GM18508 (cell line): ENCODE data around the gene PIWIL4.
"Not testable (repeated sequence)": the region's sequence is repeated elsewhere in the genome, so short reads cannot be mapped to it uniquely, and the experiment has no call there.

Experiments
- ATAC-seq: cut with Tn5 transposase; IDR thresholded peaks from one replicate; pipeline ENCODE4 v1.9.1; 2021; ENCODE audit warnings: moderate number of reproducible peaks; ENCODE audit not compliant: insufficient read depth, unreplicated experiment

PIWIL4 gene

DNA sequence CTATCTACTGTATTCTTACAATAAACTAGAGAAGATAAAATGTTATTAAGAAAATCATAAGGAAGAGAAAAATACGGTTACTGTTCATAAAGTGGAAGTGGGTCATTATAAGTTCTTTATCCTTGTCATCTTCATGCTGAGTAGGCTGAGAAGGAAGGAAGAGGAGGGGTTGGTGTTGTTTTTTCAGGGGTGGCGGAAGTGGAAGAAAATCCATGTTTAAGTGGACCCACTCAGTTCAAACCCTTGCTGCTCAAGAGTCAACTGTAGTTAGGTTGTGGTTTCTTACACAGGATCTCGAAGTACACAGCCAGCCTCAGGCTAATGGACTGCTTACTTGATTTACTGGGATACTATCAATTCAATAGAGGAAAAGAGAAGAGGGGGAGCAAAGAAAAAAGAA, 63.1 kb downstream of the PIWIL4 start:
- no peak for ATAC-seq

DNA sequence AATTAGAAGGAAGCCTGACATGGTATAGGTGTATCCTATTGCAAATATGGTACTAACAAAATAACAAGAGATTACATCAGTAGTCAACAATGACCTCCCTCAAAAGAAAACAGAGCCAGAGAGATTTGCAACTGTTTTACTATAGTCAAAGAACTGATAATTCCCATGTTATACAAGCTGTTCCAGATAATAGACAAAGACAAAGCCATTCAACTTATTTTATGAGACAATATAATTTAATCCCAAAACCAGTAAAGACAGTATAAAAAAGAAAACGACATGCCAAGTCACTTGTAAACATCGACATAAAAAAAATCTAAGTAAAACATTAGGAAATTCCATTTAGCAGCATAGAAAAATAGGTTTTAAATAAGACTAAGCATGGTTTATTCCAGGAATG, 65.2 kb downstream of the PIWIL4 start:
- ATAC-seq, result no peak

DNA sequence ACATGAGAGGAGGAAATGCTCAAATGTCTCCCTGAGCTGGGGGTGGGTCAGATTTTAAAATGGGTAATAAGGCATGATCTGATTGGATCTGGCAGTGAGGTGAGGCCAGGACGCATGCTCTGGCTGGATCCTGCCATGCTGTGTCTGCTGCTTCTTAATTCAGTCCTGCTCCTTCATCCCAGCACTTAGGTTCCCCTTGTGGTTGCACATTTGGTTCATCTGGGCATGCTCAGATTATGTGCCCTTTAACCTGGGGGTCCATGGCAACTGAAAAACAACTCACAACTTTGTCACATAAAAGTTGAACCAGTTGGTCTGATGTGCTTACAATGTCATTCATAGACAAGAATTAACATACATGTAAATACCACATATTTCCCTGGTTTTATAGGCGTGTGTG, 67.9 kb downstream of the PIWIL4 start:
- ATAC-seq, result no peak

DNA sequence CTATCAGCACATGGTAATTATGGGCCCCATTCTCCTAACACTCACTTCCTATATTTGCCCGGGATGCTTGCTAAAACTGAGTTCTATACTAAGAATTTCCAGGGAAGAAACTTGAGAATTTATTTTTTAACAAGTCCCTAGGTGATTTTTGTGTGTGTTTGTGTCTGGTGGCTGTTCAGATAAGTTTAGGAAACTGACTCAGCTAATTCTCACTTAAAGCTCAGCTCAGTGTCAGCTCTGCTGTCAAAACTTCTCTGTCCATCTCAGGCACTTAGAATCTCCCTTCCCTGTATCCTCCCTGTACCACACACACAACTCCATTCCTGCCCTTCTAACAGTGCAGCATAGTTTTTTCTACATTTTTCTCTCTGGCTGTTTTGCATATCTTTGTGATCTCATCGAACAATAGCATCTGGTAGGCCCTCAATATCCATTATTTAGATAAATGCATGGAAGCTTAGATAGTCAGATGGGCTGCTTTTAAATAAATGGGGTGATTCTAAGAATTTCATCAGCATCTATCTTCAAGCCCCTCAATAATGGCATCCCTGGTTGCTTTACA, 69.3 kb downstream of the PIWIL4 start:
- no peak for ATAC-seq

DNA sequence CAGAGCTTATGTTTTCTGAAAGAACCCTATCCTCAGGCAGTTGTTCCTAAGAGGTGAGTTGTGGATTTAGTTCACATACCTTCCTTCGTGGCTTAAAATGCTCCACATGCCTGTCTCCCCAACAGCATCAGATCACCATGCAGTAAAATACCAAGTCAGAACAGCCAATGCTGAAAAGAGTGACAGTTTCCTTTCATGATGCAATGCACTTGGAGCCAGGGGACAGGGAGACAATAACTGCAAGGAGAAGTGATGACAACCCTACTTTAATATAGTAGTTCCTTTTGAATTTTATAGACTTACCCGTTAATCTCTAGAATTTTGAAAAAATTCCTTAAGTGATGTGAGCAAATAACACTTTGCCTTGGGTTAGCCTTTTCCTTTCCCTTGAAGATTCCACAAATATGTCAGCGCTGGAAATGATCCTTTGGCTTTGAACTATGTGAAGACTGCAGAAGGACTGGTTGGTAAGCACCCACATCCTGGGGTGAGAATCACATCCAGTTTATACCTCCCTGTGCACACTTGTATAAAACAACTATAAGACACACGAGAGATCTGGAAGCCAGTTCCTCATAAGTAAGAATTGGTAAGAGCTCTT, 71.2 kb downstream of the PIWIL4 start:
- ATAC-seq, result no peak

DNA sequence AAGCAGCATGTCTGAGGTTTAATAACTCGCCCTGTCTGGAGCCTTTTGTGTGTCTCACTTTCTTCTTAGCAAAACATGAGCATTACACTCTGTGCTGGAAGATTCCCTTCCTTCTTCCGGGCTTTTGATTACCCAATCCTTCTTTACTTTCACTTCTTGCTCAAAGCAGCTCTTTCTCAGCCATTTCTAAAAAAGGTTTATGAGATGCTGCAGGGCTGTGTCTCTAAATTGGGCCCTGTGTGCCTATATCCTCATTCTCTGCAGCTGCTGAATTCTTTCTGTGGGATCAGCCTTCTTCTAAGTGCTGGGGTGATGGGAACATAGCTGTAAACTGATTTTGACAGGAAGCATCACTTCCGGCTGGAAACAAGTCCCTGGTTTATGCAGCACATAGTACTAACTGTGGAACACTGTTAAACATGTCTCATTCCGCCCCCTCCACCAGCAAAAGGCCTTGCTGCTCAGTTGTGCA, 71.8 kb downstream of the PIWIL4 start:
- ATAC-seq, result no peak

DNA sequence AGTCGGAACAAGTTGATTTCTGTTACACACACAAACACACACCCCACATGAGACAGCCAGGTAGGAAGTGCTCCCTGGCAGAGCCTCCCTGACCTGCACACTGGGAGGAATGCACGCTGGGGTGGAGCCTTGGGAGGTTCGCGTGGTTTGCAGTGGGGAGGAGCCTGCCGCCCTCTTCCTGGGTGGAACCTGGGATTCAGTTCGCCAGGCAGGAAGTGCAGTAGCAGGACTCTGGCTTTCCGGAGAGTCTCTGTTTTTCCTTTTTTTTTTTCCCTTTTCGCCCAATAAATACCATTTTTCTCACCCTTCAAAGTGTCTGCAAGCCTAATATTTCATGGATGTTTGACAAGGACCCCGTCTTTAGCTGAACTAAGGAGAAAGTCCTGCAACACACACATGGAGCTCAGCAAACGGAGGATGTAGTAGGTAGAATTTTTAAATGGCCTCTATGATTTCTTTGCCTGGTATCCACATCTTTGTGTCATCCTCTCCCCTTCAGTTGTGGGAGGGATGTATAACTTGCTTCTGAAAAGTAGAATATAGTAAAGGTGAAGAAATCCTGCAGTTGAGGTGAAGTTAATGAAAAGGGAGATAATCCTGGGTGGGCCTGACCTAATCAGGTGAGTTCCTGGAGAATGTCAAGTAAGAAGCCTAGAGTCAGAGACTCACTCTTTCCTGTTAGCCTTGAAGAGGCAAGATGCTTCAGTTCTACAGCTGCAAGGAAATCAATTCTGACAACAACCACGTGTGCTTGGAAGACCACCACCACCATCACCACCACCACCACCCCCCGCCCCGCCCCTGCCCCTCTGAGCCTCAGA, 72.9 kb downstream of the PIWIL4 start:
- ATAC-seq, result no peak

DNA sequence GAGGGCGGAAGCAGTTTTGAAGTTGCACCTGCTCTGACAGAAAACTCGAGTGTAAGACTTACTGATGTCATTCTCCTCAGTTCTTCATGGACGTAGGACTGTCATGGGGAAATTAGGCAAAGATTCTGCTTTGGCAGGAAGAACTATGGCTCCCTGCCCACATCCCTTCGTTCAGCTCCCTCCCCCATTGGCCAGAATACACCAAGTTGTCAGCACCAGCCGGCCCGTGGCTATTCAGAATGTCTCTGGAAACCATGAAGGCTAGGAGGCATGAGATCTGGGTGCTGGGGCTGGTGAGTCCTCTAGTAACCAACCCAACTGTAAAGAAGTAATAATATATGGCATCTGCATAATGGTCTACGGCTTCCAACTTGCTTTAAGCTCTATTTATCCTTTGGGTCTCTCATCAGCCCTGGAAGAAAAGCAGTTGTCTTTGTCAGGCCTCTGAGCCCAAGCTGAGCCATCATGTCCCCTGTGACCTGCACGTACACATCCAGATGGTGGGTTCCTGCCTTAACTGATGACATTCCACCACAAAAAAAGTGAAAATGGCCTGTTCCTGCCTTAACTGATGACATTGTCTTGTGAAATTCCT, 74.1 kb downstream of the PIWIL4 start:
- no peak for ATAC-seq

DNA sequence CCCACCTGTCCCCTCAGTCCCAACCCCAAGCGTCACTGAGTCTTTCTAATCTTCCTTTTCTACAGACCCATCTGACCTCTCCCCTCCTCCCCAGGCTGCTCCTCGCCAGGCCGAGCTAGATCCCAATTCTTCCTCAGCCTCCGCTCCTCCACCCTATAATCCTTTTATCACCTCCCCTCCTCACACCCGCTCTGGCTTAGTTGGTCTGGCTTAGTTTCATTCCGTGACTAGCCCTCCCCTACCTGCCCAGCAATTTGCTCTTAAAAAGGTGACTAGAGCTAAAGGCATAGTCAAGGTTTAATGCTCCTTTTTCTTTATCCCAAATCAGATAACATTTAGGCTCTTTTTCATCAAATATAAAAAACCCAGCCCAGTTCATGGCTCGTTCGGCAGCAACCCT, 76.0 kb downstream of the PIWIL4 start:
- ATAC-seq, result not testable (repeated sequence)

DNA sequence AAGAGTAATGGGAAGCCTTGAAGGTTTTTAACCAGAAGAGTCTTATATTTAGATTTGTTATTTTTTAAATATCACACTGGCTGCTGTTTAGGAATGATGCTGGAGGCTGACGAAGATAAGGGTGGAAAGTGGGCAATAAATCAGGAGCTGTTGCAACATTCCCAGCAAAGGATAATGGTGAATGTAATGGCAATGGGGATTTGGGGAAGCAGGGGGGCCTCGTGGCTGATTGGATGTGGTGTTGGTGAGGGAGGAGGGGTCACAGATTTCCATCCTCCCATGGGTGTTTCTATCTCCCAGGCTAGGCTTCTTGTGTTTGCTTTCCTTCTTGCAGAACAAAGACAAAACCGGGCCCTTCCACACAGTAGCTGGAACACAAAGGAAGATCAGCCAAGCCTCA, 80.8 kb downstream of the PIWIL4 start:
- ATAC-seq, result no peak

DNA sequence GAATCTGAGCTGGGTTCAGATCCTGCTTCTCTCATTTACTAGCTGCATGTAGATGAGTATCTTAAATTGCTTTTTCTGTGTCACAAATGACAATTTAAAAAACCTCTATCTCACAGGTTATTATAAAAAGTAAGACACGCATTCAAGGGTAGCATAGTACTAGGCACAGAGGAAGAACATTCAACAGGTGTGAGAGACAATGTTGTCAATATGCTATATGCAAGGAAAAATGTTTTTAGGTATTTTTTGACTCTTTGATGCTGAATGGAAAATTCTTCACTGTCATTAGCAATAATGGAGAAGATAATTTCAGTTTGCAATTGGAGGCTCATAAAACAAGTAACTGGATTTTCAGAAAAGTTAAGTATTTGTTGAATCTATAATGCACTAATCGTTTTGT, 81.6 kb downstream of the PIWIL4 start:
- no peak for ATAC-seq

DNA sequence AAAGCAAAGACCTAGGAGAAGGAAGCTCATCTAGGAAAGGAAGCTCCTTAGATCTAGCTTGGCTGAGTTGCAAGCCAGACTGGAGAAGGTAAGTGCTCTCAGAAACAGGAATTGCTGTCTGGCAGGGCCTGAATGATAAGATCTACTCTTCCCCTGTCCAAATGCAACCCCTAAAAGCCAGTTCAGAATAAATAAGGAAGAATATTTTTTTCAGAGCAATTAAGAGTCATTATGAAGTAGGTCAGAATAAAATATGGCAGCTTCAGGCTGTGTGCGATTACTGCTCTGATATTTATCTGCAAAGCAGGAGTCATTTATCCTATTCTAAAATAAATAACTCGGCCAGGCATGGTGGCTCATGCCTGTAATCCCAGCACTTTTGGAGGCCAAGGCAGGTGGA, 82.1 kb downstream of the PIWIL4 start:
- ATAC-seq, result no peak

DNA sequence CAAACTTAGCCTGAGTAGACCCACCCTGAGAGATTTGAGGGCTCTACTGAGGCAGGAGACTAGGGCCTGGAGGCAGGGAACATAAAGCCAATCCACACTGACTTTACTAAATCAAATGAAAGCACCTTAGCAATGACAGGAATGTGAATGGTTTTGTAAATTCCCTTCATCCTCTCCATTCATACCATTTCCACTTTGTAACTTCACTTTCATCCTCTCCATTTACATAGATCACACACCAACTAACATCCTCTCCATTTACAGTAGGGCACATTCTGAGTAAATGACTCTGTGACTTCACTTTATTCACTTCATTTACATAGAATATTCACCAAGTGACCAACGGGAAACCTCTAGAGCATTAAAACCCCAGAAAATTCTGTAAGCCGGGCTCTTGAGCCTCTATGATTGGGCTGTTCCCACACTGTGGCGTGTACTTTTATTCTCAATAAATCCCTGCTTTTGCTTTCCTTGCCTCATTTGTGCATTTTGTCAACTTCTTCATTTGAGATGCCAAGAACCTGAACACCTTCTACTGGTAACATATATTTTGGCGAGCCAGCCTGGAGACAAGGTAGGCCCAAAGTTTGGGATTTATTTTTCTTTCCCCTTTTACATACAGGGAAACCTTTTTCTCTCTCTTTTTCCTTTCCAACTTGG, 82.9 kb downstream of the PIWIL4 start:
- ATAC-seq, result no peak

DNA sequence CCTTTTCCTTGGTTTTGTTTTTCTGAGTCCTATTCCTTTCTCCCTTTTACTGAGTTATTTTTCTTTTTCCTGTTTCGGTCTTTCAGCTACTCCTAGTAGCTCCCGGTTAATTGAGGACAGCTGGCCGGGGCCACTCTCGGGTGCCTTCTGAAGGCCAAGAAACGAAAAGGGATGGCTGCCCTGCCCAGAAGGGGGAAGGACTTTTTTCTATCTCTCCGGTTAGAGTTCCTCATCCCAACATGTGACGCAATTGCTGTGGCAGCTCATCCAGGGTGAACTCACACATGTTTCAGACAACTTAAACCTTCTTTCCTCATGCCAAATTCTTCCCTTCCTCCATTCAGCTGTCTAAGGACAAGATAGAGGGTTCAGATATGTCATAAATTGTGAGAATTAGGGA, 83.6 kb downstream of the PIWIL4 start:
- no peak for ATAC-seq

DNA sequence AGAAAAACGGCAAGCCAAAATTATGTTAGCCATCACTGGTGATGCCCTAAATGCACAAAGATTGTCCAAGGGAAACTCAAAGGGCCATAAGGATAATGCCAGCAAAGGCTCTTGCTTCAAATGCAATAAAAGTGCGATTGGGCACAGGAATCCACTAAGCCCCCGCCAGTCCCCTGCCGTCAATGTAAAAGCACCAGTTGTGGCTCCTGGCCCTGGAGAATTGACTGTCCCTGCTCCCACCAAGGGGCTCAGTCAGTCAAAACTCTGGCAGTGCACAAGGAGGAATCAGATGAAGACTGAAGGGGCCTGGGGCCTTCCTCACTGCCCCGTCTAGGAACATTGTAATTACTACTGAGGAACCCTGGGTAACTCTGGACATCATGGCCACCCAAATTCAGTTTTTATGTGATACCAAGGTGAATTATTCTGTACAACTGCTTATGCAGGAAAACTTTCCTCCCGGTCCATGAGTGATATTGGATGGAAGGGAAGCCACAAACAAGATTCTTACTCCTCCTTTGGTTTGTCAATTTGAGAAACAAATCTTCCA, 85.6 kb downstream of the PIWIL4 start:
- ATAC-seq, result no peak

DNA sequence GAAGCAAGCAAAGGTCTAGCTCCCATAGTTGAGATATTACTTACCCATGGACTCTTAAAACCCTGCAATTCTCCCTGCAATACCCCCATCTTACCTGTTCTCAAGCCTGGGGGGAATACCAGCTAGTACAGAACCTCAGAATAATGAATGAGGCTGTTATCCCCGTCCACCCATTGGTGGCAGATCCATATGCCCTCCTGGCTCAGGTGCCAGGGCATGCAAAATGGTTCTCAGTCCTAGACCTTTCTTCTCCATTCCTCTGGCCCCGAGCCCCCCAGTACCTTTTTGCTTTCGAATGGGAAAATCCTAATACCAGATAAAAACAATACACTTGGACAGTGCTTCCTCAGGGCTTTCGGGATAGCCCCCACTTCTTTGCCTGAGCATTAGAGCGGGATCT, 86.4 kb downstream of the PIWIL4 start:
- no peak for ATAC-seq

DNA sequence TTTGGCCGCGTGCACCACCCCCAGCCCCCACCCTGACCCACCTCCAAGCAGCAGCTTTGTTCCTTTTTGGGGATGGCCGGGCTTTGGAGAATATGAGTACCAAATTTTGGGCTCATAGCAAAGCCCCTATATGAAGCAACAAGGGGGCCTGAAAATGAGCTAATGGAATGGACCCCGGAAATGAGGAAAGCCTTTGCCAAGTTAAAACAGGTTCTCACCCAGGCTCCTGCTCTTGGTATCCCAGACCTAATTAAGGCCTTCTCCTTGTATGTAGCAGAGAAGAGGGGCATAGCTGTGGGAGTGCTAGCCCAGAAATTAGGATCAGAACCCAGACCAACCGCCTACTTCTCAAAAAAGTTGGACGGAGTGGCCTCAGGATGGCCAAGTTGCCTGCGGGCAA, 87.0 kb downstream of the PIWIL4 start:
- ATAC-seq, result no peak

DNA sequence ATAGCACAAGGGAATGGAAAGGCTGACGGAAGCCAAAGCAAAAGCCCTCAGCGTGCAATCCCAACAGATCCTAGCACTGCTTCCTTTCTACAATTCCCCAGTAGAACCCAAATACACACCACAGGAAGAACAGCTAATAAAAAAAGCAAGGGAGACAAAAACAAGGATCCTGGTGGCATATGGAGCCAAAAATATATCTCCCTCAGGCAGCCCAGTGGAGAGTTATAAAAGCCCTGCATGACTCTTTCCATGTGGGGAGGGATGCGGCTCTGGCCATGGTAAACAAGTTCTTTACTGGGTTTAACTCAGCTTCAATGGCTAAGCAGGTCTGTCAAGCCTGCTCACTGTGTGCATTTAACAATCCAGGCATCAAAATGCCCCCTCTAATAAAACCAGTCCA, 88.1 kb downstream of the PIWIL4 start:
- ATAC-seq, result no peak

DNA sequence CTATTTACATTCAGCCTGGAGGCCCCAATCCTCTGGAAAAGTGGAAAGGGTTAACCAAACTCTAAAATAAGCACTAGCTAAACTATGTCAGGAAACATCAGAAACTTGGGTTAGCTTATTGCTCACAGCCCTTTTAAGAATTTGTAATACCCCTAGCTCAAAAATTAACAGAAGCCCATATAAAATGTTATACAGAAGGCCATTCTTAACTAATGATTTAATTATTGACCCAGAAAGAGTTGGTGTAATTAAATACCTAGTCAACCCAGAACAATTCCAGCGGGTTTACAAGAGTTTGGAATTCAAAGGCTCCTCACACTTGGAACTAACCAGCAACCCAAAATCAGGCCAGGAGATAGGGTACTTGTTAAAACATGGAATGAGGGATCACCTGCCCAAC, 88.8 kb downstream of the PIWIL4 start:
- ATAC-seq, result no peak

DNA sequence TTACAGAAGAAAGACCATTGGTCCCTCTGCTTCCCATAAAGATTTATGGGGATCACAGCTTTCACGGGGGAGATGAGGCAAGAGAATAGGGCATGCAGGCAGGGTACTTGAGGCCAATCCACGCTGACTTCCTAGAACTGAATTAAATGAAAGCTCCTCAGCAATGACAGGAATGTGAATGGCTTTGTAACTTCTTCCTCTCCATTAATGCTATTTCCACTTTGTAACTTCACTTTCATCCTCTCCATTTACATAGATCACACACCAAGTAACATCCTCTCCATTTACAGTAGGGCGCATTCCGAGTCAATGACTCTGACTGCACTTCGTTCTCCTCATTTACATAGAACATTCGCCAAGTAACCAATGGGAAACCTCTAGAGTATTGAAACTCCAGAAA, 89.8 kb downstream of the PIWIL4 start:
- ATAC-seq, result no peak

DNA sequence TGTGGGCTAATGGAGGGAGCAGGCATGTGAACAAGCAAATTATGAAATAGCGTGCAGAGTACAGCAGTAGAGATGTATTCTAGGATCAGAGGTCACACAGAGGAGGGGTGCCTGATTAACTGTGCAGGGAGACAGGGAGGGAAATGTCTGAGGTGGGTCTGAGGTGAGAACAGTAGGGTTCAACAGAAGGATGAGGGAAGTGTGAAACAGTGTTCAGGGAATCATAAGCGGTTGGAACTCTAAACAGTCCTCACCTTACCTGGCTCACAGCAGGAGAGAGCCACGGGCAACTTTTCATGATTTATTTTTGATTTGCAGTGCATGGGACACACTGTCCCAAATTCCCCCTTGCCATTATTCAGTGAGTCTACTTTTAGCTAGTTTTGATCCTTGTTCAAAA, 90.5 kb downstream of the PIWIL4 start:
- ATAC-seq, result no peak
